ENCODE results near the gene SLC13A5.

Gene SLC13A5

GRCh38 chr17:6642592-6642991, 70.6 kb downstream of the SLC13A5 start:
- H2AFZ ChIP-seq (ENCODE audit: low read depth, low read length), result no peak overlapping the region
- no peaks in the 10 kb centered on the region for H3K9me3 ChIP-seq (ENCODE audit: low read length)
- H3K36me3 ChIP-seq (ENCODE audit: insufficient read depth, low read length), result peaks cover 37% of the 10 kb centered on the region
- no peaks in the 10 kb centered on the region for H3K27me3 ChIP-seq (ENCODE audit: insufficient read depth, low read length)
- peaks cover 28% of the 10 kb centered on the region for H3K4me1 ChIP-seq (ENCODE audit: insufficient read depth, low read length)
- peak overlapping the region; percentile 64 for H3K4me3 ChIP-seq (ENCODE audit: low read length)

- Histone ChIP-seq H3K9me3 (ENCODE audit: low read length) (no peaks in the 10 kb centered on the region), H3K27me3 (ENCODE audit: insufficient read depth, low read length) (no peaks in the 10 kb centered on the region), H3K4me1 (ENCODE audit: insufficient read depth, low read length) (peaks cover 28% of the 10 kb centered on the region), H2AFZ (ENCODE audit: low read depth, low read length) (peak overlapping the region; percentile 60), H3K36me3 (ENCODE audit: insufficient read depth, low read length) (peaks cover 35% of the 10 kb centered on the region), H3K4me3 (ENCODE audit: low read length) (peak overlapping the region; percentile 64)
Observed at GRCh38 chr17:6641247-6641863, 71.8 kb downstream of the SLC13A5 start.

- Histone ChIP-seq H2AFZ (ENCODE audit: low read depth, low read length) (peak within 1 kb of the TSS; percentile 60), H3K4me1 (ENCODE audit: insufficient read depth, low read length) (peaks cover 28% of the 10 kb centered on the region), H3K36me3 (ENCODE audit: insufficient read depth, low read length) (peaks cover 28% of the 10 kb centered on the region), H3K27me3 (ENCODE audit: insufficient read depth, low read length) (no peaks in the 10 kb centered on the region), H3K9me3 (ENCODE audit: low read length) (no peaks in the 10 kb centered on the region), H3K4me3 (ENCODE audit: low read length) (peak within 1 kb of the TSS; percentile 64)
Observed at GRCh38 chr17:6640536-6641246, 72.5 kb downstream of the SLC13A5 start, which contains the start of the genes KIAA0753 and TXNDC17. Gene KIAA0753 (minus strand): TSS chr17:6640711. CDS start chr17:6635103, 5,608 bp downstream. Gene TXNDC17 (plus strand): TSS chr17:6641060. CDS start chr17:6641083, 23 bp downstream.

GRCh38 chr17:6639586-6640535, 73.3 kb downstream of the SLC13A5 start:
- H2AFZ ChIP-seq (ENCODE audit: low read depth, low read length), result peak overlapping the region; percentile 60
- peak overlapping the region; percentile 64 for H3K4me3 ChIP-seq (ENCODE audit: low read length)
- peaks cover 30% of the 10 kb centered on the region for H3K36me3 ChIP-seq (ENCODE audit: insufficient read depth, low read length)
- H3K4me1 ChIP-seq (ENCODE audit: insufficient read depth, low read length), result peaks cover 28% of the 10 kb centered on the region
- no peaks in the 10 kb centered on the region for H3K27me3 ChIP-seq (ENCODE audit: insufficient read depth, low read length)
- peaks cover 2% of the 10 kb centered on the region for H3K9me3 ChIP-seq (ENCODE audit: low read length)

- Histone ChIP-seq H3K36me3 (ENCODE audit: insufficient read depth, low read length) (peaks cover 30% of the 10 kb centered on the region), H3K4me3 (ENCODE audit: low read length) (peak overlapping the region; percentile 64), H3K27me3 (ENCODE audit: insufficient read depth, low read length) (no peaks in the 10 kb centered on the region)
Observed at GRCh38 chr17:6639014-6639585, 74.1 kb downstream of the SLC13A5 start.

GRCh38 chr17:6638046-6638908, 74.9 kb downstream of the SLC13A5 start:
- Histone ChIP-seq H2AFZ (ENCODE audit: low read depth, low read length) (no peak overlapping the region), H3K4me3 (ENCODE audit: low read length) (no peak overlapping the region), H3K9me3 (ENCODE audit: low read length) (peaks cover 3% of the 10 kb centered on the region), H3K27me3 (ENCODE audit: insufficient read depth, low read length) (no peaks in the 10 kb centered on the region), H3K4me1 (ENCODE audit: insufficient read depth, low read length) (peaks cover 28% of the 10 kb centered on the region), H3K36me3 (ENCODE audit: insufficient read depth, low read length) (peaks cover 31% of the 10 kb centered on the region)

More at GRCh38 chr17:6639014-6639585, 74.1 kb downstream of the SLC13A5 start:
- peaks cover 2% of the 10 kb centered on the region for H3K9me3 ChIP-seq (ENCODE audit: low read length)
- H3K4me1 ChIP-seq (ENCODE audit: insufficient read depth, low read length), result peaks cover 28% of the 10 kb centered on the region
- H2AFZ ChIP-seq (ENCODE audit: low read depth, low read length), result no peak overlapping the region

GRCh38 chr17:6637458-6637840, 75.7 kb downstream of the SLC13A5 start:
- Histone ChIP-seq H2AFZ (ENCODE audit: low read depth, low read length) (no peak overlapping the region), H3K4me1 (ENCODE audit: insufficient read depth, low read length) (peaks cover 26% of the 10 kb centered on the region), H3K27me3 (ENCODE audit: insufficient read depth, low read length) (no peaks in the 10 kb centered on the region), H3K4me3 (ENCODE audit: low read length) (no peak overlapping the region), H3K36me3 (ENCODE audit: insufficient read depth, low read length) (peaks cover 31% of the 10 kb centered on the region), H3K9me3 (ENCODE audit: low read length) (peaks cover 5% of the 10 kb centered on the region)

GRCh38 chr17:6636616-6637457, 76.3 kb downstream of the SLC13A5 start:
- Histone ChIP-seq H3K9me3 (ENCODE audit: low read length) (peaks cover 5% of the 10 kb centered on the region), H3K4me3 (ENCODE audit: low read length) (no peak overlapping the region), H3K27me3 (ENCODE audit: insufficient read depth, low read length) (no peaks in the 10 kb centered on the region), H2AFZ (ENCODE audit: low read depth, low read length) (no peak overlapping the region), H3K4me1 (ENCODE audit: insufficient read depth, low read length) (peaks cover 20% of the 10 kb centered on the region), H3K36me3 (ENCODE audit: insufficient read depth, low read length) (peaks cover 34% of the 10 kb centered on the region)

GRCh38 chr17:6636105-6636504, 77.1 kb downstream of the SLC13A5 start:
- H3K36me3 ChIP-seq (ENCODE audit: insufficient read depth, low read length), result peaks cover 38% of the 10 kb centered on the region
- peaks cover 14% of the 10 kb centered on the region for H3K4me1 ChIP-seq (ENCODE audit: insufficient read depth, low read length)
- H3K4me3 ChIP-seq (ENCODE audit: low read length), result no peak overlapping the region
- H3K9me3 ChIP-seq (ENCODE audit: low read length), result peaks cover 5% of the 10 kb centered on the region
- H3K27me3 ChIP-seq (ENCODE audit: insufficient read depth, low read length), result no peaks in the 10 kb centered on the region
- no peak overlapping the region for H2AFZ ChIP-seq (ENCODE audit: low read depth, low read length)
